GM23338 (cell line): ENCODE data around the gene CD2BP2. TPM values are rescaled to one million over a fixed set of nuclear protein-coding genes. Genes with fewer than 3 reads are reported as not detected.

ENCODE experiments used
- ATAC-seq: fragments of 200-7000 bp; cut with Tn5 transposase; 3 replicates; pipeline ENCODE4 v1.9.1; 2020
- DNase-seq: peaks from one replicate; pipeline ENCODE4 v3.0.0-alpha.2; 2015; ENCODE audit warnings: low spot score
- H2AFZ ChIP-seq: fragments of 200-600 bp; sonication (generic); 2 replicates; pipeline ENCODE4 v1.8.0; 2016; ENCODE audit warnings: antibody characterized with exemption, mild to moderate bottlenecking, moderate library complexity
- H3F3A ChIP-seq: fragments of 200-600 bp; sonication (generic); replicated peaks from 2 replicates; pipeline ENCODE4 v1.8.0; 2017; ENCODE audit warnings: antibody characterized with exemption, mixed run types, low read depth
- H3K27ac ChIP-seq: fragments of 200-600 bp; sonication (generic); 2 replicates; pipeline ENCODE4 v1.6.1; 2016; ENCODE audit warnings: low read depth
- H3K27me3 ChIP-seq: fragments of 200-600 bp; sonication (generic); 2 replicates; pipeline ENCODE4 v1.8.0; 2016; ENCODE audit warnings: mild to moderate bottlenecking, mixed run types, moderate library complexity; ENCODE audit not compliant: insufficient read depth
- H3K36me3 ChIP-seq: fragments of 200-600 bp; sonication (generic); 2 replicates; pipeline ENCODE4 v1.8.0; 2016; ENCODE audit warnings: mild to moderate bottlenecking; ENCODE audit not compliant: insufficient read depth
- H3K4me1 ChIP-seq: fragments of 200-600 bp; sonication (generic); 2 replicates; pipeline ENCODE4 v1.8.0; 2016; ENCODE audit warnings: mild to moderate bottlenecking, moderate library complexity; ENCODE audit not compliant: insufficient read depth
- H3K4me2 ChIP-seq: fragments of 200-600 bp; sonication (generic); 2 replicates; pipeline ENCODE4 v1.7.1; 2017; ENCODE audit warnings: mixed run types
- H3K4me3 ChIP-seq: fragments of 200-600 bp; sonication (generic); 2 replicates; pipeline ENCODE4 v1.6.1; 2016; ENCODE audit warnings: mixed run types
- H3K79me2 ChIP-seq: fragments of 200-600 bp; sonication (generic); replicated peaks from 2 replicates; pipeline ENCODE4 v1.8.0; 2017; ENCODE audit warnings: mild to moderate bottlenecking; ENCODE audit not compliant: insufficient read depth
- H3K9me2 ChIP-seq: fragments of 200-600 bp; sonication (generic); 2 replicates; pipeline ENCODE4 v1.8.0; 2017; ENCODE audit not compliant: insufficient read depth
- H4K20me1 ChIP-seq: fragments of 200-600 bp; sonication (generic); replicated peaks from 2 replicates; pipeline ENCODE4 v1.8.0; 2017; ENCODE audit warnings: mild to moderate bottlenecking; ENCODE audit not compliant: insufficient read depth
- H3K27ac Mint-ChIP-seq: 2 replicates; pipeline ENCODE4 v1.8.0; 2020; ENCODE audit warnings: inconsistent platforms, mild to moderate bottlenecking, moderate library complexity, mixed read lengths
- H3K27me3 Mint-ChIP-seq: 3 replicates; pipeline ENCODE4 v1.8.0; 2022; ENCODE audit warnings: low read depth, mild to moderate bottlenecking, moderate library complexity, mixed read lengths, inconsistent platforms; ENCODE audit not compliant: insufficient read depth, poor library complexity
- H3K36me3 Mint-ChIP-seq: 3 replicates; pipeline ENCODE4 v1.8.0; 2021; ENCODE audit warnings: low read depth, mild to moderate bottlenecking, inconsistent platforms, moderate library complexity, mixed read lengths
- H3K4me1 Mint-ChIP-seq: 3 replicates; pipeline ENCODE4 v1.8.0; 2020; ENCODE audit warnings: mild to moderate bottlenecking, inconsistent platforms, mixed read lengths
- H3K4me3 Mint-ChIP-seq: 3 replicates; pipeline ENCODE4 v1.8.0; 2021; ENCODE audit warnings: moderate library complexity, mild to moderate bottlenecking, inconsistent platforms, mixed read lengths
- H3K9me3 Mint-ChIP-seq: 3 replicates; pipeline ENCODE4 v1.8.0; 2020; ENCODE audit warnings: moderate library complexity, mild to moderate bottlenecking, inconsistent platforms, mixed read lengths
- CREB1 ChIP-seq: fragments of 250-450 bp; sonication (Bioruptor Pico); IDR thresholded peaks from 2 replicates; pipeline ENCODE4 v1.5.0; 2020; ENCODE audit warnings: low read depth, mild to moderate bottlenecking, moderate library complexity
- ETS1 ChIP-seq: IDR thresholded peaks from 2 replicates; pipeline ENCODE4 v1.6.1; 2016; ENCODE audit warnings: antibody characterized with exemption
- EZH2 ChIP-seq: fragments of 200-600 bp; sonication (generic); IDR thresholded peaks from one replicate; pipeline ENCODE4 v1.8.0; 2017; ENCODE audit warnings: antibody characterized with exemption, mild to moderate bottlenecking, low read depth; ENCODE audit not compliant: unreplicated experiment
- EZH2phosphoT487 ChIP-seq: fragments of 200-600 bp; sonication (generic); IDR thresholded peaks from one replicate; pipeline ENCODE4 v1.8.1; 2018; ENCODE audit warnings: antibody characterized with exemption; ENCODE audit not compliant: unreplicated experiment
- STAT1 ChIP-seq: IDR thresholded peaks from one replicate; pipeline ENCODE4 v1.6.1; 2016; ENCODE audit warnings: antibody characterized with exemption; ENCODE audit not compliant: unreplicated experiment
- ZNF114 ChIP-seq: fragments of 250-450 bp; sonication (Bioruptor Pico); IDR thresholded peaks from 2 replicates; pipeline ENCODE4 v1.5.0; 2020; ENCODE audit warnings: mild to moderate bottlenecking, moderate library complexity
- polyA plus RNA-seq: library from polyadenylated mRNA; unstranded; fragments of >200 nt; fragmentation: Nextera tagmentation; extraction: Ambion mirVana; gene quantifications from 2 replicates; pipeline ENCODE4 v1.2.1, GENCODE V29; 2016
- total RNA-seq: library from RNA; depleted of rRNA; stranded (reverse); fragments of >200 nt; shearing (Covaris generic); gene quantifications from 2 replicates; pipeline ENCODE4 v1.2.3, GENCODE V29; 2014
- TF ChIP-seq, protein P1 (sequence below): IDR thresholded peaks from one replicate; pipeline ENCODE4 v1.6.1; 2018; ENCODE audit warnings: antibody characterized with exemption; ENCODE audit not compliant: unreplicated experiment
- TF ChIP-seq, protein P2 (sequence below): fragments of 250-450 bp; sonication (Bioruptor Pico); IDR thresholded peaks from 2 replicates; pipeline ENCODE4 v1.5.0; 2020; ENCODE audit warnings: mild to moderate bottlenecking, moderate library complexity

The CD2BP2 gene
- total and polyA plus RNA-seq, 2 experiments from 2014 or later: 23.1 to 38.7 TPM

DNA sequence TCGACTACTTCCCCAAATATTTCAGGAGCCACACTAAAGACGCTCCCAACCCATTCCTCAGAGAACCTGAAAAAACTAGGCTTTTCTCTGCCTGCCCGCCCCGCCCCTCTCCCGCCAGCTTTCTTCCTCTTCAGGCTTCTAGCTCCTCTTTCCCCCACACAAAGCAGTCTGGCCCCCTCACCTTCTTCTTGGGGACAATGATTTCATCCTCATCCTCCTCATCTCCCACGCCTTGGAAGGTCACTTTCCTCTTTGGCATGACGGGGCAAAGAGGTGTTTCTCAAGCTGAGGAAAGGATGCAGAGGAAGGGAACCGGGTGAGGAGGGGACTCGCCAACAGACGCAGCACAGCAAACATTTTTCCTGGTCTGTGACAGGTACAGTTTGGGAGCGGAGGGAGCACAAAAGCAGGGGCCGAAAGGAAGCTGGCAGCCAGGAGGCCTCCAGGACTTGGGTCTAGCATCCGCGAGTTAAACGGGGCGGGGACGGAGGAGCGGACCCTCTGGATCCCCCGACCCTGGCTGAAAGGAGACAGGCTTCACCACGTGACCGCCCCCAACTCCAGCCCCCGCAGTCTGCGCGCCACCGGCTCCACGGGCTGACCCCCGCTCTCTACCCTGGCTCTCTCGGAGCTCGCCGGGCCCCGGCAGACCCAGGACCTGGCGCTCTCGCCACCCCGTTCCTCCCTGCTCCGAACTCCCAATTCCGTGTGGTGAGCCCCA lies 525 bp downstream of the CD2BP2 start (continued):
- TF ChIP-seq ETS1: no peak
- TF ChIP-seq, protein P1, sequence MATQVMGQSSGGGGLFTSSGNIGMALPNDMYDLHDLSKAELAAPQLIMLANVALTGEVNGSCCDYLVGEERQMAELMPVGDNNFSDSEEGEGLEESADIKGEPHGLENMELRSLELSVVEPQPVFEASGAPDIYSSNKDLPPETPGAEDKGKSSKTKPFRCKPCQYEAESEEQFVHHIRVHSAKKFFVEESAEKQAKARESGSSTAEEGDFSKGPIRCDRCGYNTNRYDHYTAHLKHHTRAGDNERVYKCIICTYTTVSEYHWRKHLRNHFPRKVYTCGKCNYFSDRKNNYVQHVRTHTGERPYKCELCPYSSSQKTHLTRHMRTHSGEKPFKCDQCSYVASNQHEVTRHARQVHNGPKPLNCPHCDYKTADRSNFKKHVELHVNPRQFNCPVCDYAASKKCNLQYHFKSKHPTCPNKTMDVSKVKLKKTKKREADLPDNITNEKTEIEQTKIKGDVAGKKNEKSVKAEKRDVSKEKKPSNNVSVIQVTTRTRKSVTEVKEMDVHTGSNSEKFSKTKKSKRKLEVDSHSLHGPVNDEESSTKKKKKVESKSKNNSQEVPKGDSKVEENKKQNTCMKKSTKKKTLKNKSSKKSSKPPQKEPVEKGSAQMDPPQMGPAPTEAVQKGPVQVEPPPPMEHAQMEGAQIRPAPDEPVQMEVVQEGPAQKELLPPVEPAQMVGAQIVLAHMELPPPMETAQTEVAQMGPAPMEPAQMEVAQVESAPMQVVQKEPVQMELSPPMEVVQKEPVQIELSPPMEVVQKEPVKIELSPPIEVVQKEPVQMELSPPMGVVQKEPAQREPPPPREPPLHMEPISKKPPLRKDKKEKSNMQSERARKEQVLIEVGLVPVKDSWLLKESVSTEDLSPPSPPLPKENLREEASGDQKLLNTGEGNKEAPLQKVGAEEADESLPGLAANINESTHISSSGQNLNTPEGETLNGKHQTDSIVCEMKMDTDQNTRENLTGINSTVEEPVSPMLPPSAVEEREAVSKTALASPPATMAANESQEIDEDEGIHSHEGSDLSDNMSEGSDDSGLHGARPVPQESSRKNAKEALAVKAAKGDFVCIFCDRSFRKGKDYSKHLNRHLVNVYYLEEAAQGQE: no peak

GRCh38 chr16:30353438-30354129 lies 1.5 kb downstream of the CD2BP2 start:
- peak overlapping the region; percentile 96 for H3K4me3 Mint-ChIP-seq
- Histone ChIP-seq H3K27me3 (no peaks in the 10 kb centered on the region), H4K20me1 (no peaks in the 10 kb centered on the region), H3K4me2 (peak overlapping the region; percentile 100), H3K27ac (no peak overlapping the region), H3K36me3 (peaks cover 7% of the 10 kb centered on the region; the same call in 1 of the 2 replicates), H3K9me2 (no peaks in the 10 kb centered on the region), H2AFZ (no peak overlapping the region), H3K4me3 (peak overlapping the region; percentile 100), H3F3A (0 out of 2 replicates have a peak, but pooled peaks cover 12% of the 10 kb centered on the region), H3K79me2 (peaks cover 16% of the 10 kb centered on the region), H3K4me1 (peaks cover 3% of the 10 kb centered on the region; the same call in 1 of the 2 replicates)
- peaks cover 63% of the 10 kb centered on the region for H3K36me3 Mint-ChIP-seq
- H3K4me1 Mint-ChIP-seq: peaks cover 21% of the 10 kb centered on the region
- H3K27me3 Mint-ChIP-seq: peaks cover 19% of the 10 kb centered on the region
- ATAC-seq: no peak
- H3K9me3 Mint-ChIP-seq: peaks cover 4% of the 10 kb centered on the region; the same call in 2 of the 3 replicates
- DNase-seq: no peak
- H3K27ac Mint-ChIP-seq: no peak overlapping the region
- TF ChIP-seq STAT1 (no peak), CREB1 (CRISPR knock-in tag) (no peak), EZH2phosphoT487 (no peak), ZNF114 (CRISPR knock-in tag) (no peak), ETS1 (no peak), EZH2 (no peak)
- TF ChIP-seq, protein P2, sequence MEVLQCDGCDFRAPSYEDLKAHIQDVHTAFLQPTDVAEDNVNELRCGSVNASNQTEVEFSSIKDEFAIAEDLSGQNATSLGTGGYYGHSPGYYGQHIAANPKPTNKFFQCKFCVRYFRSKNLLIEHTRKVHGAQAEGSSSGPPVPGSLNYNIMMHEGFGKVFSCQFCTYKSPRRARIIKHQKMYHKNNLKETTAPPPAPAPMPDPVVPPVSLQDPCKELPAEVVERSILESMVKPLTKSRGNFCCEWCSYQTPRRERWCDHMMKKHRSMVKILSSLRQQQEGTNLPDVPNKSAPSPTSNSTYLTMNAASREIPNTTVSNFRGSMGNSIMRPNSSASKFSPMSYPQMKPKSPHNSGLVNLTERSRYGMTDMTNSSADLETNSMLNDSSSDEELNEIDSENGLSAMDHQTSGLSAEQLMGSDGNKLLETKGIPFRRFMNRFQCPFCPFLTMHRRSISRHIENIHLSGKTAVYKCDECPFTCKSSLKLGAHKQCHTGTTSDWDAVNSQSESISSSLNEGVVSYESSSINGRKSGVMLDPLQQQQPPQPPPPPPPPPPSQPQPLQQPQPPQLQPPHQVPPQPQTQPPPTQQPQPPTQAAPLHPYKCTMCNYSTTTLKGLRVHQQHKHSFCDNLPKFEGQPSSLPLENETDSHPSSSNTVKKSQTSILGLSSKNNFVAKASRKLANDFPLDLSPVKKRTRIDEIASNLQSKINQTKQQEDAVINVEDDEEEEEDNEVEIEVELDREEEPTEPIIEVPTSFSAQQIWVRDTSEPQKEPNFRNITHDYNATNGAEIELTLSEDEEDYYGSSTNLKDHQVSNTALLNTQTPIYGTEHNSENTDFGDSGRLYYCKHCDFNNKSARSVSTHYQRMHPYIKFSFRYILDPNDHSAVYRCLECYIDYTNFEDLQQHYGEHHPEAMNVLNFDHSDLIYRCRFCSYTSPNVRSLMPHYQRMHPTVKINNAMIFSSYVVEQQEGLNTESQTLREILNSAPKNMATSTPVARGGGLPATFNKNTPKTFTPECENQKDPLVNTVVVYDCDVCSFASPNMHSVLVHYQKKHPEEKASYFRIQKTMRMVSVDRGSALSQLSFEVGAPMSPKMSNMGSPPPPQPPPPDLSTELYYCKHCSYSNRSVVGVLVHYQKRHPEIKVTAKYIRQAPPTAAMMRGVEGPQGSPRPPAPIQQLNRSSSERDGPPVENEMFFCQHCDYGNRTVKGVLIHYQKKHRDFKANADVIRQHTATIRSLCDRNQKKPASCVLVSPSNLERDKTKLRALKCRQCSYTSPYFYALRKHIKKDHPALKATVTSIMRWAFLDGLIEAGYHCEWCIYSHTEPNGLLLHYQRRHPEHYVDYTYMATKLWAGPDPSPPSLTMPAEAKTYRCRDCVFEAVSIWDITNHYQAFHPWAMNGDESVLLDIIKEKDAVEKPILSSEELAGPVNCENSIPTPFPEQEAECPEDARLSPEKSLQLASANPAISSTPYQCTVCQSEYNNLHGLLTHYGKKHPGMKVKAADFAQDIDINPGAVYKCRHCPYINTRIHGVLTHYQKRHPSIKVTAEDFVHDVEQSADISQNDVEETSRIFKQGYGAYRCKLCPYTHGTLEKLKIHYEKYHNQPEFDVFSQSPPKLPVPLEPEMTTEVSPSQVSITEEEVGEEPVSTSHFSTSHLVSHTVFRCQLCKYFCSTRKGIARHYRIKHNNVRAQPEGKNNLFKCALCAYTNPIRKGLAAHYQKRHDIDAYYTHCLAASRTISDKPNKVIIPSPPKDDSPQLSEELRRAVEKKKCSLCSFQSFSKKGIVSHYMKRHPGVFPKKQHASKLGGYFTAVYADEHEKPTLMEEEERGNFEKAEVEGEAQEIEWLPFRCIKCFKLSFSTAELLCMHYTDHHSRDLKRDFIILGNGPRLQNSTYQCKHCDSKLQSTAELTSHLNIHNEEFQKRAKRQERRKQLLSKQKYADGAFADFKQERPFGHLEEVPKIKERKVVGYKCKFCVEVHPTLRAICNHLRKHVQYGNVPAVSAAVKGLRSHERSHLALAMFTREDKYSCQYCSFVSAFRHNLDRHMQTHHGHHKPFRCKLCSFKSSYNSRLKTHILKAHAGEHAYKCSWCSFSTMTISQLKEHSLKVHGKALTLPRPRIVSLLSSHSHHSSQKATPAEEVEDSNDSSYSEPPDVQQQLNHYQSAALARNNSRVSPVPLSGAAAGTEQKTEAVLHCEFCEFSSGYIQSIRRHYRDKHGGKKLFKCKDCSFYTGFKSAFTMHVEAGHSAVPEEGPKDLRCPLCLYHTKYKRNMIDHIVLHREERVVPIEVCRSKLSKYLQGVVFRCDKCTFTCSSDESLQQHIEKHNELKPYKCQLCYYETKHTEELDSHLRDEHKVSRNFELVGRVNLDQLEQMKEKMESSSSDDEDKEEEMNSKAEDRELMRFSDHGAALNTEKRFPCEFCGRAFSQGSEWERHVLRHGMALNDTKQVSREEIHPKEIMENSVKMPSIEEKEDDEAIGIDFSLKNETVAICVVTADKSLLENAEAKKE (CRISPR knock-in tag): no peak
